ENCODE results near the gene CD80.
"Not testable (repeated sequence)": the region's sequence is repeated elsewhere in the genome, so short reads cannot be mapped to it uniquely, and the experiment has no call there.

The CD80 gene

GRCh38 chr3:119580067-119580760 lies 20.8 kb upstream of the CD80 start:
- DNase-seq = no peak

GRCh38 chr3:119579366-119580066 lies 20.1 kb upstream of the CD80 start, which contains the start of gene ADPRH:
Gene ADPRH, plus strand, starts transcription at chr3:119579492. Its CDS starts 2,678 bp downstream, at chr3:119582170.
- no peak for DNase-seq

DNA sequence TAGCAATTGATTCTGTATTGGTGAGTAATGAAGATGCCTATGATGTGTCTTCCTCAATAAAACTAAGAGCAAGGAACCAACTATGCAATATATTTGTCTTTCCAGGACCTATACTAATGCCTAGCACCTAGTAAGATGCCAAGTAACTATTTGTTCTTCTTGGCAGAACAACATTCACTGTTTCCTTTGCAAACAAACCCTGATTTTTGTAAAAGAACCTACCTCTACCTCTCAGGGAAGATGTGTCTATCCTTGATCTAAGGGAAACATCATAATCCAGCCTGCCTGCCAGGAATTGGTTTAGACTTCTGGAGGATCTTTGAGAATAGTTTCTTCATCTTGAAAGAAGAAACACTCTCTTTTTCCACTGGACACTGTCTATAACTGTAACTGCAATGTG lies 16.1 kb upstream of the CD80 start:
- DNase-seq = no peak

- no peak for DNase-seq
Observed at GRCh38 chr3:119571688-119572087, 12.3 kb upstream of the CD80 start.

- no peak for DNase-seq
Observed at GRCh38 chr3:119571230-119571629, 11.8 kb upstream of the CD80 start.

DNA sequence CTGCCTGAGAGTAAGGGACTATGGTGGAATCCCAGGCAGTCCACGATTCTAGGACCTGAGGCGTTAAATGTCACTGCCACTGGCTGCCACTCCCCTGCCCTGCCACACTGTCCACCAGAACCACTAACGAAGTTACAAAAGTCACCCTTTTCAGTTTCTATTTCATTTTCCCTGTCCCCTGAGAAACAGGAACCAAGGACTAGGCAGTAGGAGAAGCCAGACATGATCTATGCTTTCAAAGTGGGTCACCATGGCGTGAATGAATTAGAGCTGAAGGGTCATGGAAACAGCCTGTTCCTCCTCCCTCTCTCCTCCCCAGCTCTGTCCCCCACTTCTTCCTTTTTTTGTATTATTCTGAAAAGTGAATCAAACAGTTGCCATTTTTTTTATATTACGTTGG lies 10.8 kb upstream of the CD80 start:
- DNase-seq = no peak

GRCh38 chr3:119569156-119569555 lies 9.7 kb upstream of the CD80 start:
- DNase-seq = no peak

DNA sequence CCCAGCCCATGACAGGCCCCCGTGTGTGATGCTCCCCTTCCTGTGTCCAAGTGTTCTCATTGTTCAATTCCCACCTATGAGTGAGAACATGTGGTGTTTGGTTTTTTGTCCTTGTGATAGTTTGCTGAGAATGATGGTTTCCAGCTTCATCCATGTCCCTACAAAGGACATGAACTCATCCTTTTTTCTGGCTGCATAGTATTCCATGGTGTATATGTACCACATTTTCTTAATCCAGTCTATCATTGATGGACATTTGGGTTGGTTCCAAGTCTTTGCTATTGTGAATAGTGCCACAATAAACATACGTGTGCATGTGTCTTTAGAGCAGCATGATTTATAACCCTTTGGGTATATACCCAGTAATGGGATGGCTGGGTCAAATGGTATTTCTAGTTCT lies 3.9 kb upstream of the CD80 start:
- DNase-seq = not testable (repeated sequence)

DNA sequence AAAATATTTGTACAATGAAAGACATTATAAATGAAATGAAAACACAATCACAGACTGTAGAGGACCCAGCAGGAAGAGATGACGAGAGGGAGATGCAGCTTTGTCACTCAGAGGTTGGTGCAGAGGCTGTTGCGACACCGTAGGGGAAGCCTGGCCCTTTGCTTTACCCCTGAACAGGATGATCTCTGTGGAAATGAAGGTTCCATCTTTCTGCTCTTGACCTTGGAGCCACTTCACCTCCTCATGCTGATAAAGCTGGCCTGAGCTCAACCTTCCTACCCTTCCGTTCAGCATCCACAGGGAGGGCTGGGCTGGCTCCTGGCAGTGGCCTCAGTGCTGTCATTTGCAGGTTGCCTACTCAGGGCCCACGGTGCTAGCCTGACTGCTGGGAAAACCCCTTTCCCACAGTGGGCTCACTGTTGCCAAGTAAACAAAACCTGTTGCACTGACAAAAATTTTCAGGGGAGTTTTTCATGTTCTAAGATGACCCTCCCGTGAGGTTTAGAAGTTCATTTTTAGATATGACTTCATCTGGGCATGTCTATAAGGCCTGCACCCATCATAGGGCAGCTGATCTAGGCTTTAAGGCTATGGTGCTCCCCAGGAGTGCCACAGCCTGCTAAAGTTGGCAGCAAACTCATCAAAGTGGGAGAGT lies 3.0 kb upstream of the CD80 start:
- no peak for DNase-seq

DNA sequence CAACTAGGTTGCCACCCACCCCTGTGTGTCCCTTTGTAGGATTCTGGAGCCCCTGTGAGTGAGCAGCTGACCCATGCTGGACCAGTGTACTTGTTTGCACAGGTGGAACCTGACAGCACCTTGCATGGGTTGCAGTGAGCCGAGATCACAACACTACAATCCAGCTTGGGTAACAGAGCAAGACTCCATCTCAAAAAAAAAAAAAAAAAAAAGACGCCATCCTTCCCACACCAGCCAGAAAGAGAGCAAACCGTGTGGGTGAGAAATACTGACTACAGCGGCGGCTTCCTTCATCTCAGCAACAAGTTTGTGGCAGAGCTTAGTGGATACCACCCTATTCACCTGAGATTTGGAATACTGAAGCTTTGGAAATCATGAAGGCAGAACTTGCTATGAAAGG lies 746 bp upstream of the CD80 start:
- no peak for DNase-seq

GRCh38 chr3:119558626-119559317 lies 642 bp downstream of the CD80 start:
- DNase-seq = no peak

- no peak for DNase-seq
Observed at GRCh38 chr3:119557877-119558269, 1.5 kb downstream of the CD80 start.

DNA sequence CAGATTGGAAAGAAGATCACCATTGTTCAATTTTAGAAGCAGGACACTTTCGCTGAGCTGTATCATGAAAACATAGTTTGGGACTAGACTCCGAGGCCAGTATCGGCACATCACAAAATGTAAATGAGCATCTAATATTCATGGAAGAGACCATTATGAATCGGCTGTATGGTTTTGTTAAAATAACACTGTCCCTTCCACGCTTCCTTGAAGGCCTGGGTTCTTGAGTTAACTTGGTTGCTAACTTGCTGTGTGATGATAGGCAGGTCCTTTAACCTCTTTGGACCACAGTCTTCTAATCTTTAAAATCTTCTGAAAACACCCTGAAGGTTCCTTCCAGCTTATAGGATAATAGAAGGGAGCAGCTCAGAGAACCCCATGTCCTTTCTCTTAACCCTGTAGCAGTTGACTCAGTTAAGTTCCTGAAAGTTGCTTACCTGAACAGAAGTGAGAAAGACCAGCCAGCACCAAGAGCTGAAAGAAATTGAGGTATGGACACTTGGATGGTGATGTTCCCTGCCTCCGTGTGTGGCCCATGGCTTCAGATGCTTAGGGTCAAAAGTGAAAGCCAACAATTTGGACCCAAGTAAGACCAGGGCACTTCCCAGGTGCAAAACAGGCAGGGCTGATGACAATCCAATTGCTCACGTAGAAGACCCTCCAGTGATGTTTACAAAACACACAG lies 2.1 kb downstream of the CD80 start:
- DNase-seq = no peak

DNA sequence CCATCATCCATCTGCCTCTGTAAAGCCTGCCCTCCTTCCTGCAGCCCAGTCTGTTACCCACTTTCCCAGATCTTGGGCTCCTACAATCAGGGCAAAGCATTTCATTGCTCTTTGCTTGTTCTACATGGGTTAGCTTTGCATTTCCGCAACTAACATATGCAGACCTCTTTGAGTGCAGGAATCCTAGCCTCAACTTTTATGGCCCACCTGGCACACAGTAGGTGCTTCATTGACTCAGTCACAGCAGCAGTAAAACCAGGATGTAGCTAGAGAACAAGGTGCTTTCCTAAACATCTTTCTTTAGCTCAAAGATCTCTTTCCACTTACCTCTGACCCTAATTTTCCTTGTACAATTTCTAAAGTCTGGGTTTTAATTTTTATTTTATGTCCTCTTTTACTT lies 3.5 kb downstream of the CD80 start:
- DNase-seq = no peak

- no peak for DNase-seq
Observed at GRCh38 chr3:119555309-119555735, 4.1 kb downstream of the CD80 start.

DNA sequence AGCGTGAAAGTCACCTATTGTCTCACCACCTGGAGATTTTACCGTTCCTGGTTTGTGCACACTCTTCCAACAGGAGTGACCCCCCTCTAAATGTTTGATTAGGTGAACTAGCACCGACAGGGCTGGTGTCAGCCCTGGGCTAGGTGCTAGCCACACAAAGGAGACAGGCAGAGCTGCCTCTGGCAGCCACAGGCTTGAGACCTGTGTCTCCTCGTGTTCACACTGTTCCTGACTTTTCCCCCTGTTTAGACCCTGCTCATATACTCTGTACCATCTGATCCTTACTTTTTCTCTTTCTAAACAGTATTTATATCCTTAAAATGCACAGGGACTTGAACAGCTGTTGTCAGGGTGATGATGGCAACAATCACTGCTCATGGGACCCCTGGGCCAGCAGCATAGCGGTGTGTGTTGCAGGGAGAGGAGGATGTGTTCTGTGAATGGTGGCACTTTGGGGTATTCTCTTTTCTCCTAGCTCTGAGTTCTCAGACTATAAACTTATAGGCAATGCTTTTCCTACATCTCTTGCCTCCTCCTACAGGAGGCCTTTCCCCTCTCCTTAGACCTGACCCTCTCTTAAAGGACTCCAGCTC lies 5.5 kb downstream of the CD80 start:
- no peak for DNase-seq

GRCh38 chr3:119552928-119553327 lies 6.5 kb downstream of the CD80 start:
- not testable (repeated sequence) for DNase-seq

DNA sequence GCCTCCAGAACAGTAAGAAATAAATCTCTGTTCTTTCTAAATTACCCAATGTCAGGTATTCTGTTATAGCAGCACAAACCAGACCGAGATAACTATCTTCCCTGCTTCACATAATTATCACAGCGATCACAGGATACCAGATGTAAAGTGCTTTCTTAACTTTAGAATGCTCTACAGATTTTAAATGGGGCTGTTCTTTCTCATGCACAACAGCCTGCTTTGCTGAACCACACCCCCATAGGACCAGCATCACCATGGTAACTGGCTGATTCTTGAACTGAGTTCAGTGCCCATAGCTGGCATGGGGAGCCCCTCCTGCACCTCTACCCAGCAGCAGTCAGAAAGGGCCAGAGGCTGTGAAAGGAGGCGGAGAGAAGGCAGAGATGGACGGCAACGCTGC lies 7.8 kb downstream of the CD80 start:
- no peak for DNase-seq

- no peak for DNase-seq
Observed at GRCh38 chr3:119550192-119550910, 9.1 kb downstream of the CD80 start.

GRCh38 chr3:119548341-119548740 lies 11.1 kb downstream of the CD80 start:
- no peak for DNase-seq

GRCh38 chr3:119547227-119547626 lies 12.2 kb downstream of the CD80 start:
- no peak for DNase-seq

DNA sequence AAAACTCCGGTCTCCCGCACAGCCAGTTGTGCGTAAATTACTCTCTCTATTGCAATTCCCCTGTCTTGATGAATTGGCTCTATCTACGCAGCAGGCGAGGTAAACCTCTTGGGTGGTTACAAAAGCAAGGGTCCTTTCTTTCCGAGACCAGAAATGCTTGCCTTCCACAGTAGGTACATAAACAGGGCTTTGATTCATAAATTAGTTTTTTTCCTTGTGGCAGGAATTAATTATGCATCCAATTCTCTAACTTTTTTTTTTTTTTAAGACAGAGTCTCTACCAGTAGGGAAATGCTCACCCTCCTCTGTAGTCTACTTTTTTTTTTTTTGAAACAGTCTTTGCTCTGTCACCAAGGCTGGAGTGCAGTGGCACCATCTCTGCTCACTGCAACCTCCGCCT lies 16.3 kb downstream of the CD80 start:
- DNase-seq = no peak
